ENCODE data around the gene C10orf95. TPM values are rescaled to one million over a fixed set of nuclear protein-coding genes. Genes with fewer than 3 reads are reported as not detected.
A peak's percentile ranks its signal among the peaks of the same experiment; 100 is the strongest.

The C10orf95 gene
- total and polyA plus RNA-seq, 2 donors (not counting 1 experiment from before 2014, with no cell fraction given): 0.17 TPM; not detected in 1

DNA sequence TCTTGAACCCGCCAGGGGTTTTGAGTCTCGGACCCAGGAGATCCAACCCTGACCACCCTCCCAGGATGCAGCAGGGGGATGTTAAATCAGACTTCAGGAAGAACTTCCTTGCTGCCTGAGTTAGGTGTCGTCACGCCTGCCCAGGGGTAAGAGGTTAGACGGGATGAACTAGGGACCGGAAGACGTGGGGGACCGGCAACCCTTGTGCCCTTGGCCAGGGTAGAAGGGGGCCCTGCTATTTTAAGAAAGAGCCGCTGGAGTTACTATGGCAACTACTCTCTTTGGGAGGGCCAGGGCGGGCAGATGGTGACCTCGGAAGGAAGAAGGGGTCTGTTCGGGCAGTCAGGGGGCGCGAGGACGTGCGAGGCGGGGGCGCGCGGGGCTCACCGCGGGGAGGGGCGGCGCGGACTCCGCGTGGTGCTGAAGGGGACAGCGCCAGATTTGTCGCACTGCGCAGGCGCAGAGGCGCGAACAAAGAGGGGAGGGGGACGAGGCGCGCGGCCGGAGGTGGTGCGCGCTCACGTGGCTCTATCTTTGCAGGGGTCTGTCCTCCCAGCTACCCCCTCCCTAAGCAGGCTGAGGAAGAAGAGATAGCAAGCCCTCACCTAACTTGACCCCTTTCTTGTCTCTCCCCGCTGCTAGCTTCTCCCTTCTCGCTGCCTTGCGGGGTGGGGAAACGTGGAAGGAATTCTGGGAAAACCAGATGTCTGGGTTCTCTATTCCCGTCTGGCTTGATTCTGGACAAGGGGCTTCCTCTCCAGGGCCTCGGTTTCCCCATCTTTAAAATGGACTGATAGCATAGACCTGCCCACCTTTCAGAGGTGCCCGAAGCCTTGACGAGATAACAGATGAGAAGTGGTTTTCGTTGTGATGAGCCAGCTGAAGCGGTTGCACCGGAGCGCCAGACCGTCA, 31.8 kb downstream of the C10orf95 start:
- peak in 1 of 2 donors; percentile 17 for DNase-seq (ENCODE audit: low read depth in 2 of 2)
- peak overlapping the region; percentile 93 for H3K4me2 ChIP-seq (ENCODE audit: extremely low read depth, insufficient read depth, low read length)
- no peak overlapping the region for H3K9ac ChIP-seq (ENCODE audit: insufficient read depth, low read length)
- H4K20me1 ChIP-seq (ENCODE audit: control insufficient read depth, extremely low read depth, insufficient read depth, low read length): no peaks in the 10 kb centered on the region
- TF ChIP-seq EZH2 (IDR thresholded peaks at IDR 0.05; ENCODE audit: low read length, missing control alignments): no peak
- TF ChIP-seq, protein P1, sequence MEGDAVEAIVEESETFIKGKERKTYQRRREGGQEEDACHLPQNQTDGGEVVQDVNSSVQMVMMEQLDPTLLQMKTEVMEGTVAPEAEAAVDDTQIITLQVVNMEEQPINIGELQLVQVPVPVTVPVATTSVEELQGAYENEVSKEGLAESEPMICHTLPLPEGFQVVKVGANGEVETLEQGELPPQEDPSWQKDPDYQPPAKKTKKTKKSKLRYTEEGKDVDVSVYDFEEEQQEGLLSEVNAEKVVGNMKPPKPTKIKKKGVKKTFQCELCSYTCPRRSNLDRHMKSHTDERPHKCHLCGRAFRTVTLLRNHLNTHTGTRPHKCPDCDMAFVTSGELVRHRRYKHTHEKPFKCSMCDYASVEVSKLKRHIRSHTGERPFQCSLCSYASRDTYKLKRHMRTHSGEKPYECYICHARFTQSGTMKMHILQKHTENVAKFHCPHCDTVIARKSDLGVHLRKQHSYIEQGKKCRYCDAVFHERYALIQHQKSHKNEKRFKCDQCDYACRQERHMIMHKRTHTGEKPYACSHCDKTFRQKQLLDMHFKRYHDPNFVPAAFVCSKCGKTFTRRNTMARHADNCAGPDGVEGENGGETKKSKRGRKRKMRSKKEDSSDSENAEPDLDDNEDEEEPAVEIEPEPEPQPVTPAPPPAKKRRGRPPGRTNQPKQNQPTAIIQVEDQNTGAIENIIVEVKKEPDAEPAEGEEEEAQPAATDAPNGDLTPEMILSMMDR (conservative IDR thresholded peaks at IDR 0.05 in 1 of 2, IDR thresholded peaks at IDR 0.05 in 1 of 2; ENCODE audit: low read depth in 1 of 2, low read length in 2 of 2): no peak
- peaks cover 21% of the 10 kb centered on the region for H3K4me1 ChIP-seq (ENCODE audit: control insufficient read depth, extremely low read depth, insufficient read depth, low read length)
- no peaks in the 10 kb centered on the region for H3K9me3 ChIP-seq (ENCODE audit: control insufficient read depth, insufficient read depth, low read depth, low read length)
- H3K79me2 ChIP-seq (ENCODE audit: control insufficient read depth, insufficient read depth, low read length): peaks cover 3% of the 10 kb centered on the region
- H3K27me3 ChIP-seq (ENCODE audit: control insufficient read depth, insufficient read depth, low read length): peaks cover 24% of the 10 kb centered on the region
- H3K36me3 ChIP-seq (ENCODE audit: control insufficient read depth, insufficient read depth, low read length): peaks cover 9% of the 10 kb centered on the region
- peak overlapping the region in 3 of 4 experiments; percentile 72 to 93 (median 90) for H3K4me3 ChIP-seq (replicated peaks in 1 of 4; ENCODE audit: control extremely low read depth in 1 of 4, insufficient read depth in 1 of 4, low read depth in 3 of 4, low read length in 4 of 4)
- no peak overlapping the region for H2AFZ ChIP-seq (ENCODE audit: low read length)
- no peak overlapping the region for H3K27ac ChIP-seq (ENCODE audit: insufficient read depth, low read length)

DNA sequence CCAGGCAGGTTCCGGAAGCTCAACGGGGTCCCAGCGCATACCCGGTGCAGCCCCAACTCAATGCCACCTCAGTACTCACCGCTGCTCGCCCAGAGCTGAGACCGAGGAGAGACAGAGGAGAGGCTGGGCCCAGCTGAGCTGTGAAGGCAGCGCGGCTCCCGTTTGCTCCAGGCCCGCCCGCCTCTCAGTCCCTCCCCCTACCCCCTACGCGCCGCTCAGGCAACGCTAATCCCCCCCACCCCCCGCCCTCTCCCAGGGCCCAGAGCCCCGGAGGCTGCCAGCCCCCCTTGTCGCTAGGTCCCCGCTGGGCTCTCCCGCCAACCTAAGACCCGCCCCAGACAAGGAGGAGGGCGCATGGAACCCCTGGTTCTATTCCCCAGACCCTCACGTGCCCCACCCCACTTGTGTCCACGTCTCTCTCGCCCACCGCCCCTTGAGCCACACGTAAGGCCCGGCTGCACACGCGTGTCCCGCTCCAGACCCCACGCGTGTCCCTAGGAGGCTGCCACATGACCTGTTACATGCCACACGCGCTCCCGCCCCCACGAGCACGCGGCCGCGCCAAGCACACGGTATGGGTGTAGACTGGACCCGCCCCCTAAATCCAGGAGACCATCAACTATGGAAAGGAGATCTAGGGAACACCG, 32.6 kb downstream of the C10orf95 start, which contains the start of gene PSD:
Gene PSD (minus strand): TSS at position 164 of the 647 bp plus-strand sequence. CDS start 1,747 bp downstream, outside the sequence.
- Histone ChIP-seq H3K4me1 (ENCODE audit: control insufficient read depth, extremely low read depth, insufficient read depth, low read length) (peaks cover 21% of the 10 kb centered on the region), H3K27me3 (ENCODE audit: control insufficient read depth, insufficient read depth, low read length) (peaks cover 24% of the 10 kb centered on the region), H3K36me3 (ENCODE audit: control insufficient read depth, insufficient read depth, low read length) (peaks cover 4% of the 10 kb centered on the region), H3K9me3 (ENCODE audit: control insufficient read depth, insufficient read depth, low read depth, low read length) (no peaks in the 10 kb centered on the region), H4K20me1 (ENCODE audit: control insufficient read depth, extremely low read depth, insufficient read depth, low read length) (no peaks in the 10 kb centered on the region), H3K79me2 (ENCODE audit: control insufficient read depth, insufficient read depth, low read length) (peaks cover 3% of the 10 kb centered on the region), H3K27ac (ENCODE audit: insufficient read depth, low read length) (no peak within 1 kb of the TSS), H2AFZ (ENCODE audit: low read length) (no peak within 1 kb of the TSS), H3K4me3 (replicated peaks in 1 of 4; ENCODE audit: control extremely low read depth in 1 of 4, insufficient read depth in 1 of 4, low read depth in 3 of 4, low read length in 4 of 4) (peak within 1 kb of the TSS in 3 of 4 experiments; percentile 45 to 90 (median 72)), H3K4me2 (ENCODE audit: extremely low read depth, insufficient read depth, low read length) (peak within 1 kb of the TSS; percentile 93), H3K9ac (ENCODE audit: insufficient read depth, low read length) (no peak within 1 kb of the TSS)
- TF ChIP-seq, protein P1 (conservative IDR thresholded peaks at IDR 0.05 in 1 of 2, IDR thresholded peaks at IDR 0.05 in 1 of 2; ENCODE audit: low read depth in 1 of 2, low read length in 2 of 2): no peak
- peak; percentile 47 for TF ChIP-seq EZH2 (IDR thresholded peaks at IDR 0.05; ENCODE audit: low read length, missing control alignments)
- DNase-seq (ENCODE audit: low read depth in 2 of 2): no peak

DNA sequence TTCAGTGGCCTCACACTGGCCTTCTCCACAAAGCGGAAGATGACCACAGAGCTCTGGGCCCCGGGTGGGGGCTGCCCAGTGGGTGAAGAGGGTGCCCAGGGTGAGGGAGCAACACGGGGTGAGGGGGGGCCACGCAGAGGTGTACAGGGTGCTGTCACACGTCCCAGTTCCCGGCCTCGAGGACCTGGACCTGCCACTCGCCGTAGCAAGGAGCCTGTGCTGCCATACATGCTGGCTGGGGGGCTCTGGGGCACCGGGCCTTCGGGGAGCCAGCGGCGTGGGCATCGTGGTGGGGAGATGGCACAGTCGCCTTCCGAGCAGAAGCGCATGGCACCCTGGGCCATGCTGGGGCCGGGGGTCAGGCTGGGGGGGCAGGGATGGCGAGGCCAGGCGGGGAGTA, 34.6 kb downstream of the C10orf95 start:
- Histone ChIP-seq H3K4me2 (ENCODE audit: extremely low read depth, insufficient read depth, low read length) (no peak overlapping the region), H3K36me3 (ENCODE audit: control insufficient read depth, insufficient read depth, low read length) (no peaks in the 10 kb centered on the region), H3K4me1 (ENCODE audit: control insufficient read depth, extremely low read depth, insufficient read depth, low read length) (peaks cover 10% of the 10 kb centered on the region), H2AFZ (ENCODE audit: low read length) (no peak overlapping the region), H4K20me1 (ENCODE audit: control insufficient read depth, extremely low read depth, insufficient read depth, low read length) (no peaks in the 10 kb centered on the region), H3K27me3 (ENCODE audit: control insufficient read depth, insufficient read depth, low read length) (peaks cover 44% of the 10 kb centered on the region), H3K79me2 (ENCODE audit: control insufficient read depth, insufficient read depth, low read length) (no peaks in the 10 kb centered on the region), H3K27ac (ENCODE audit: insufficient read depth, low read length) (no peak overlapping the region), H3K9me3 (ENCODE audit: control insufficient read depth, insufficient read depth, low read depth, low read length) (no peaks in the 10 kb centered on the region), H3K9ac (ENCODE audit: insufficient read depth, low read length) (no peak overlapping the region), H3K4me3 (replicated peaks in 1 of 4; ENCODE audit: control extremely low read depth in 1 of 4, insufficient read depth in 1 of 4, low read depth in 3 of 4, low read length in 4 of 4) (no peak overlapping the region)
- no peak for TF ChIP-seq EZH2 (IDR thresholded peaks at IDR 0.05; ENCODE audit: low read length, missing control alignments)
- TF ChIP-seq, protein P1 (conservative IDR thresholded peaks at IDR 0.05 in 1 of 2, IDR thresholded peaks at IDR 0.05 in 1 of 2; ENCODE audit: low read depth in 1 of 2, low read length in 2 of 2): no peak
- no peak for DNase-seq (ENCODE audit: low read depth in 2 of 2)
